ENCODE results near the gene UGT1A9.

The UGT1A9 gene

DNA sequence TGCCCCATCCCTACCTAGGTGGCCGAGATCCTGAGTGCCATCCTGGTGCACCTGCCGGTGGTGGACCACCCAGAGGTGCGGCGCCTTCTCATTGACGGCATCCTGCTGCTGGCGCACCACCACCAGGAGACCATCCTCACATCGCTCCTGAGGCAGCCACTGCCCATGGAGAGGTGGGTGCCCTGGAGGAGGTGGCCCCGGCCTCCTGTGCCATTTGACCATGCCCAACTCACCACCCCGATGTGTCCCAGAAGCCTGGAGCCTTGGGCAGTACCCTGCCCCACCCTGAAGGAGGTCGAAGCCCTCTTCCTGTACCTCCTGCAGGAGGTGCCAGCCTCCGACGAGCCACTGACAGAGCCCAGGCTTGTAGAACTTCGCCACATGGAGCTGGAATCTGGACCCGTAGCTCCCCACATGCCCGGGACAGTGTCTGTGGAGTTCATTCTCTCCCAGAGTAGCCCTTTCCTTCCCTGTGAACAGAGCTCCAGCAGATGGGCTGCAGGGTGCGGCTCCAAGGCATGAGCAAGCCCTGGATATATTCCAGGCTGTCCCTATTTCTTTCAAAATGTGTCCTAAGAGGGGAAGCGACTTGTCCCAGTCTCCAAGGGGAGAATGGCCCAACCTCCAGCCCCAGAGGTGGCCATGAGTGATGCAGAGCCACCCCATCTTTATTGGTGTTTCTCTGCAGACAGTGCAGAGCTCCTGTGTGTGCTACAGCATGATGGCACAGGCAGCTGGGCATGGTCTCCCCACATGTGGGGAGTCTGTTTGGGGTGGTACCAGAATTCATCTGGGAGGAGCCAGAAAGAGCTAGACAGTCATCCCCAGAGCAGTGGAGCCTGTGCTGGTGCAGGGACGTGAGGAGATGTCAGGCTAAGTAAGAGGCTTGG is 148.4 kb downstream of the UGT1A9 start:
- DNase-seq, result no peak

GRCh38 chr2:233820774-233821105 is 149.0 kb downstream of the UGT1A9 start:
- DNase-seq, result no peak

- DNase-seq, result no peak
These were observed 149.5 kb downstream of the UGT1A9 start for GRCh38 chr2:233821196-233821595.

GRCh38 chr2:233821709-233822100 is 150.0 kb downstream of the UGT1A9 start:
- no peak for DNase-seq

GRCh38 chr2:233822101-233822771 is 150.5 kb downstream of the UGT1A9 start:
- DNase-seq, result no peak

All from inflammatory macrophage (primary cell).